HG02840 (cell line): ENCODE results near the gene OLFM1.
"Not testable (repeated sequence)": the region's sequence is repeated elsewhere in the genome, so short reads cannot be mapped to it uniquely, and the experiment has no call there.

ENCODE experiments used
- ATAC-seq: cut with Tn5 transposase; IDR thresholded peaks from one replicate; pipeline ENCODE4 v1.9.1; 2021; ENCODE audit warnings: mild to moderate bottlenecking, moderate library complexity, moderate number of reproducible peaks; ENCODE audit not compliant: unreplicated experiment, low FRiP score

The OLFM1 gene

DNA sequence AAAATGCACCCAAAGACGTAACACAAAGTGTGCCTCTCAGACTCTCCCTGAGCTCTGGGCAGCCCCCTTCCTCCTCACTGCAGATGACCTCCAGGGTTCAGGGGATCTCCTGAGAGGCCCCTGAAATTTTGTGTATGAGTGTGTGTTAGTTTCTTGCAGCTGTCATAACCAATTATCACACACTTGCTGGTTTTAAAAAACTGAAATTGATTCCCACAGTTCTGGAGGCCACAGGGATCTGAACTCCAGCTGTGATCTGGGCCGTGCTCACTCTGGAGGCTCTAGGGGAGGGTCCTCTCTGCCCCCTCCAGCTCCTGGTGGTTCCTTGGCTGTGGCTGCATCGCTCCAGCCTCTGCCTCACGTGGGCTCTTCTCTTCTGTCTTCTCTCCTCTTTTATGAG is 58.8 kb downstream of the OLFM1 start:
- no peak for ATAC-seq

DNA sequence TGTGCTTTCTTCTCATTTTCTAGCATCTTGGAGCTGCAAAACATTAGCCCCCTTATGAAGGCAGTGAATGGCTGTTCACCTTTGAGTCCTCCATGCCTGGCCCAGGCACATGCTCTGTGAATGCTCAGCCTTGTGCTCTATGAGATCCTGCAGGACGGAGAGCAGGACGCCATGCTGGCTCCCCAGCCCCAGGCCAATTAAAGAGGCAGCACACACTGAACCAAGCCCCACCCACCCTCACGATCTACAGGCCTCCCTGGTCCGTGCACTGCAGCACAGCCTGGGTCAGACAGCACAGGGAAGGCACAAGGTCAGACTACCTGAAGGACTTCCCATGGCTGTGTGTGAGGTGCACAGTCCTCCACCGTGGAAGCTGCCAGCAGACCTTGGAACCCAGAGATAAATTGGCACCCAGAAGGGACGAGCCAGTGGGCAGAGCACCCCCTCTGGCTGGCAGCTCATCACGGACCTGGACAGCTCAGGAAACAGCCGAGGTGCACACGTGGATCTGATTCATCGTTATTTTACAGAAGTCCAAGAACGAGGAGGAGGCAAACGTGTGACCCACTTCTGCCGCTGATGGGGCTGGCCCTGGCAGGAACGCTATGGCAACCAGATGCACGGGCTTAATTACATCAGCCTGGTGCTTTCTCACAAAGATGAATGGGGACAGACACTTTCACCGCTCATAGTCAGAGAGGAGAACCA is 59.5 kb downstream of the OLFM1 start:
- ATAC-seq = no peak

DNA sequence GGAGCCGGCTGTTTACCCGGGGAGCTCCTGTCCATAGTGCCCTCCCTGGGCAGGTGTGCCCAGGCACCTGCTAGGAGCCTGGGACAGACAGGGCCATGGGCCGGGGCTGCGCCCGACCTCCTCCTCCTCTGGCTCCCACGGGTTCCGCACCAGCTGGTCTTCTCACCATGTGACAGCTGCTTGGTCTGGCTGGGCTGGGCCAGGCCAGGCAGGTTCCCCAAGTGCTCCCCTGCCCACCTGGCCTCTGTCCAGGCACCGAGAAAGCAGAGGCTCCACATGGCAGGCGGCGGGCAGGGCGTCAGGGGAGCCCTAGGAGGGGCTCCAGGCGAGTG is 60.0 kb downstream of the OLFM1 start:
- ATAC-seq = no peak

DNA sequence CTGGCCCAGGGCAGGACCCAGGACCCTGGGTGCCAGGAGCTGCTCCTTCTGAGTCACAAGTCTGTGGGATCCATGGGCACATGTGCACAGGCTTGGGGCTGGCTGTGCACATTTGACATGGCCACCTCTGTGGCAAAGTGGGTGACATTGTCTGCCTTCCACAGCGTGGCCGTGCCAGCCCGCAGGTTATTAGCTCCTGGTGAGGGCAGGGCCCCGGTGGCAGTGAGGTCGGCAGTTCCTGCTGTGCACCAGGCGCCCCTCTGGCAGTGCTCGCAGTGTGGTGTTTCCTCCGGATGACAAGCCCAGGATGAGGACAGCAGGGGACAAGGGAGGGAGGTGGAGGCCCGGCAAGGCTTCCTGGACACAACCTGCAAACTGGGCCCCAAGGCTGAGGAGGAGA is 60.5 kb downstream of the OLFM1 start:
- no peak for ATAC-seq

DNA sequence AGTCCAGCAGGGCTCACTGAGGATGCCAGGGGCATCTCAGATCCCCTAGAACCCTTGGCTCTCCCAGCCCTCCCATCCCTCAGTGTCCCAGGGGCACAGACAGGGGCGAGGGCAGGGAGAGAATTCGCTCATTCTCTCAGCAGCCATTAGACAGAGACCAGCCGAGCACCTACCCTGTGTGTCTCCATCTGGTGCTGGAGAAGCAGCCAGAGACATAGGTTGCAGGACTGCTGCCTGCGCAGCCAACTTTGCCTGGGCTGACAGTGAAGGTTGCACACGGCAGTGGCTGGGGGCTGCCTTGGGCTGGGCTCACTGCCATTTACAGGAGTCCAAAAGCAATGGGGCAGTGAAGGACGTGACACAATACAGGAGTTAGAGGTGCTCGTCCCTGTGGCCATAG is 60.9 kb downstream of the OLFM1 start:
- no peak for ATAC-seq

DNA sequence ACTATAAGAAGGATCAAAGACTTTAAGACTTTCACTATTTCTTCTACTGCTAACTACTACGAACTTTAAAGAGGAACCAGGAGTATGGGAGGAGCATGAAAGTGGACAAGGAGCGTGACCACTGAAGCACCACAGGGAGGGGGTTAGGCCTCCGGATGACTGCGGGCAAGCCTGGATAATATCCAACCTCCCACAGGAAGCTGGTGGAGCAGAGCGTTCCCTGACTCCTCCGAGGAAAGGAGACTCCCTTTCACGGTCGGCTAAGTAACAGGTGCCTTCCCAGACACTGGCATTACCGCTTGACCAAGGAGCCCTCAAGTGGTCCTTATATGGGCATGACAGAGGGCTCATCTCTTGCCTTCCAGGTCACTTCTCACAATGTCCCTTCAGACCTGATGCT is 62.4 kb downstream of the OLFM1 start:
- not testable (repeated sequence) for ATAC-seq

DNA sequence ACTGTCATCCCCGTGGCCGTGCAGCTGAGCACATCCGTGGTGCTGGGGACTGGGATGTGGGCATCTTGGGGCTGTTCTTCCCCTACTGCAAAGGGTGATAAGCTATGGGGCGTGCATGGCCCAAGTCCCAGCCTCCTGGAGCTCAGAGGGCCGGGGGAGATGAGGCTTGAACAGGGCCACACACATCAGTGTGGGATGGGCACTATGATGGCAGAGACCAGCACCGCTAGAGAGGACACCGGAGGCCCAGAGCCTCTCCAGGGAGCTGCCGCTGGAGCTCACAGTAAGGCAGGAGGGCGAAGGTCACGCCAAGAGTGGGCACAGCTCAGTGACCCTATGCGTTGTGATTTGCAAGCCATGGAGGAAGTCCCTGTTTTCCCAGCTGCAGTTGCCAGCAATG is 63.5 kb downstream of the OLFM1 start:
- ATAC-seq = no peak

DNA sequence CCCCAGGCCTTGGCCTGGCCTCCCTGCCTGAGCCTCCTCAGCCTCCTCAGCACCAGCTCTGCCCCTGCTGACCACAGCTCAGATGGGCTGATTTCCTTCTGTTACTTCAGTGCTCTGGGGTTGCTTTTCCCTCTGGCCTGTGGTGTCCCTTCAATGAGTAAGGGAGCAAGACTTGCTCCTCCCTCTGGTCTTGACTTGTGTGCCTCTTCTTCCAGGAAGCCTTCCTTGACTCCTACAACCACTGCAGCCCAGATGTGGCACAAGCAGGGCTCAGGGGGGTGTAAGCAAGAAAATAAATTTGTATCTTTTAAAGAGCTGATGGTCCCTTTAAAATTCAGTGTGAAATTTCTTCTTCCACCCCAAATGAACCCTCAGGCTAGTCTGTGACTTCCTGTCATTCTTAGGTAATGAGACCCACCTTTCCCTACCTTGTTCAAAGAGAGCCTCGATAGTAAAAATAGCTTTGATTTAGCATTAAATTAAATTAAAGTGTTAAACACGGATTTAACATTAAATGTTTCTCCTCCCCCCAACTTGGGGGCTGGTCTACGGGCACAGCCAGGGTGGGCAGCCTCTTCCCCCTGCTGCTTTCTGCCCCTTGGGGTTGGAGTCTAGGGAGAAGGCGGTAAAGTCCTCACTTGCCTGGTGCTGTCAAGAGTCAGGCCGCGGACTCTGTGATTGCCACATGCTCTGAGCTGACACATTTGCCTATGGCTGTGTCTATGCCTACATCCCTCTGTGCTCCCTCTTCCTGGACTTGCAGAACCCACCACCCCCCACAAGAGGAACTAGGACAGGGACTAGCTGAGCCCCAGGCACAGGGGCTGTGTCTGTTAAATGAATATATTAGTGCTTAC is 64.5 kb downstream of the OLFM1 start:
- no peak for ATAC-seq

DNA sequence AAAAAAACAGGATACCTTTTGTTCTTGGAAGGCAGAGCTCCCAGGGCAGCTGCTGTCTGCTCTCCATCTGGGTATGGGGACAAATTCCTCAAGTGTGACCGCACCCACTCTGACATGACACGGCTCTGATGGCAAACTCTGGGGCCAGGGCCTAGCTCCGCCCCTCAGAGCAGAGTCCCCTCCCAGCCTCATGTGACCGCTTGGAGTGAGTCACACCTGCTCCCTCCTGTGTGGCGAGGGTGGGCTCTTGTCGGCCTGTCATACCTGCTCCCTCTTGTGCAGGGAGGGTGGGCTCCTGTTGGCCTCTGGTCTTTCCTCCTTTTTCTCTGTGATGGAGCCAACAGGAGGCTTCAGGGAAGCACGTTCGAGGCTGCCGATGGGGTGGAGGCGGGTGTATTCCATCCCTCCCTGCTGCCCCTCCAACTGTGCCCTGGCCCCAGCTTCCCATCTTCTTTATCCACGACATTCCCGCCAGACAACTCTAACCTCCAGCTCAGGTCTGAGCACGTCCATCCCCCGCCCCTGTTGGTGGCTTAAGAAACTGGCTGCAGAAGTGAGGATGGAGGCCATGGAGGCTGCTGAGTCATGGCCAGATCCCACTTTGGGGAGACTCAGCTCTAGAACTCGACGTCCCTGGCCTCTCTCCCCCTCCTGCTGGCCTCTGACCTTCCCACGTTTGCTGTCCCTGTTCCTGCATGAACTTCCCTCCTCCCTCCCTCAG is 65.3 kb downstream of the OLFM1 start:
- ATAC-seq = no peak

DNA sequence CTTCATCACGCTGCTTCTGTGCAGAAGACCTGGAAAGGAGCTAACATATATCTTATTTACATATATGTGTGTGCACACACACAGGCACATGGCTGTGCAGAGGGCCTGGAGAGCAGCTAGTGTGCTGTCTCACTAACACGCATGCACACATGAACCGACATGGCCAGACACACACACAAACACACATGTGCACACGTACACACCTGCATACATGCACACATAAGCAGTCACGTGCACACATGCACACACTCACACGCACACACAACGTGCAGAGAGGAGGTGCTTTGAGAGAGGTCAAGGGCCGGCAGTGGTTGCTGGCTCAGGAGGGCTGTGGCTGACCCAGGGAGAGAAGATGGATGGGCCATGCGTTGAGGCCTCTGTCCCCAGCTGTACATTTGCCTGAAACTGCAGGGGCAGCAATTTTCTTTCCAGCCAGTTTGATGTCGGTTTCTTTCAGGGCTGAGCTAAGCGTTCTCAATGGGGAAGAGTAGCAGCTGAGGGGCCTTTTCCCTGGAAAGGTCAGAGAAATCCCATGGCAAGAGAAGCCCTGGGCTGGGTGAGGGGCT is 66.7 kb downstream of the OLFM1 start:
- ATAC-seq = no peak

DNA sequence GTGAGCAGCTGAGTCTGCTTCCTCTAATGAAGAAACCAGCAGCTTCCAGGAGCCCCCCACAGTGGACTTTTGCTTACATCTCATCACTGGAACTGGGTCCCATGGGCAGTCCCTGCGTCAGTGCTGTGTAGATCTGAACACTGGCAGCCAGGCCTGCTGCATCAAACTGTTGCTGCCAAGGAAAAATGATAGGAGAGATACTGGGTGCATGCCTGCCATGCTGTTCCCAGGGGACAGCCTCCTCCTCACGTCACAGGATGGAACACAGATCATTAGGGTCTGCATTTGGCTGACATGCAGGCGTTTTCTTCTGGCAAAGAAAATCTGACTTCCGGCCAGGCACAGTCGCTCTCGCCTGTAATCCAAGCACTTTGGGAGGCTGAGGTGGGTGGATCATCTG is 67.9 kb downstream of the OLFM1 start:
- ATAC-seq = no peak

DNA sequence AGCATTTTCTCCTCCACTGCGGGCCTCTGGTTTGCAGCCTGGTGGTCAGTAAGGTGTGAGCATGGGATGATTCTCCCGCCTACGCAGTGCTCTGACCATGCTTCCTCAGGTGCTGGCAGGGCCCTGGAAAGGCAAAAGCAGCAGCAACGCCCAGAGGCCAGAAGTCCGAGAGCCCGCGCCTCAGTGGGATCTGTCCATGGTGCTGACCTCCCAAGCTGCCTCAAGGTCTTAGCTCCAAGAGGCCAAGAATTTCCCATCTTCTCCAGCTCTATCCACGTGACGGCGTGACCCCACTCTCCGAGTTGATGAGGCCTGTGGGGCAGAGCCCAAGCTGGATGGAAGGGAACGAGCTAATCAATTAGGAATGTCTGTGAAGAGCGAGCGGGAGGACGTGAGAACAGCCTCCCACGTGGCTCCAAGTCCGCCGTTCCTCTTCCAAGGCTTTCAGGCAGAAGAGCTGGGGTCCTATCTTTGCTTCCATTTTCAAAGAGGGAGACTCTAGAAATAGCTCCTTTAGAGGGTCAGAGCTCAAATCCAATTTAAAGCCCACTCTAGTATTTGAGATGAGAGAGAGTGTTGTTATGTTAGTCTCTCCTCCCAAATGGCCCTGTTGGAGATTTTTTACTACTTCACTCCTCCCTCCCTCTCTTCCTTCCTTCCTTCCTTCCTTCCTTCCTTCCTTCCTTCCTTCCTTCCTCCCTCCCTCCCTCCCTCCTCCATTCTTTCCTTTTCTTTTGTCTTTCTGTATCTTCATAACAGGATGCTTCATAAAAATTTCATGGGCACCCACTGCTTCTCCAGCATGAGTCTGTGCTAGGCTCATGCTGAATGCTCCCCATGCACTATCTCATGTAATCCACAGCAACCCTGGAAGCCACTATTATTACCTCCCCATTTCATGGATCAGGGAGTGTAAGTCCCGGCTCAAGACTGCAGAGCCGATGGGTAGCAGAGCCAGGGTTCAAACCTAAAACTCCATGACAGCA is 69.3 kb downstream of the OLFM1 start:
- no peak for ATAC-seq

DNA sequence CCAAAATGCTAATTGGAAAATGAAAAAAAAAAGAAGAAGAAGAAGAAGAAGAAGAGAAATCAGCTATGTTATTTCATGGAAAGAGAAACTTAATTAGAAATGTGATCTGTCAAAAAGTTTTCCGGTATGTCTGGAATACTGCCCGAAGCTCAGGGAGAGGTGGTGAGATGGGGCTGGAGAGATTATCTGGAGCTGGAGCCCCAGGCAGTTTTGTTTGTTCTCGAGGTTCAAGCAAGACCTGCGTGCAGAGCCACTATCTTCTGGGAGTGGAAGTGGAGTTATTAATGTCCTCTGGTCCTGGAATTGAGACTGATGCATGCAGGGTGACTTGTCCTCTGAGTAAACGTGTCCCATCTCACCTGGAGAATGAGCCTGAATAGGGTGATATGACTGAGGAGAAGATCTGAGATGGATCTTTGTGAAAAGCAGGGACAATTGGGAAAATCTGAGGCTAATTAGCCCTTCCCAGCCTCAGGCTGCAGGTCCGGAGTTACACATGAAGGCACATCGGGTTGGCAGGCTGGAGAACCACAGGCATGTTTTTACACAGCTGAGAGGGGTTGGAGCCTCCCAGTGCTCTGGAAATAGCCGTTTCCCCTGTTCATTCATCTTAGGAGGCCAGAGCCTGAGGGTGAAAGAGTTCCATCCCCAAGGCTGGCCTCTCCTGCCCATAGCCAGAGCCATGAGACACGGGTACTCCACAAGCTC is 70.5 kb downstream of the OLFM1 start:
- ATAC-seq = no peak

DNA sequence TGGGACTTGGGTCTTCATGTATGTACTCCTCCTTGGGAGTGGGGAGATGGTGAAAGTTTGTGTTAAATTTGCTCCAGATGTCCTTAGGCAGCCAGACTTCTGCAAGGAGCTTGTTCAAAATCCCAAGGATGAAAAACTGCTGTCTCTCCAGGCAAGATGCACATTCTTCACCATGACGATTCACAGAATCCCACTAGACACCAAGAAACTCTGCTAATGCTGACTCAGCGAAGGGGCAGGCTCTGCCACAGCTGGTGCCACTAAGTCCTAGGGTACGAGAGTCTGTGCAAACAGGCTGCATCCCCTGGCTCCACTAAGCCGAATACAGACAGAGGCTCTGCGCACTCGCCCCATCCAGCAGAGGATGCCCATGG is 71.1 kb downstream of the OLFM1 start:
- no peak for ATAC-seq

DNA sequence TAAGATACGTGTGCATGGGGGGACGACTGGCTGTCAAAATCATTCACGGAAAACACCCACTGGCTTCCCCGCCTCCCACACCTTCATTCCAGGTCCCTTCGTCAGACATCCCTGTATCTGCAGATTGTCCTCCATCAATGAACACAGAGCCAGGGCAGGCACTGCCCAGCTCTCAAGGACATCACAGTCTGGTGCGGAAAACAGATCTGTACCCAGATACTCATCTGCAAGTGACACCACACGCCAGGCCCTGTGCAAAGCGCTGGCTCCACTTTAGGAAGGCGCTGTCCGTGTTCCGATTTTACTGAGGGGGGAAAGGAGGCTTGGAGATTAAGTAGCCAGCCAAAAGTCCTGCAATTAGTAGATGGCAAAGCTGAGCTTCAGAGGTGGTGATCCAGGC is 72.3 kb downstream of the OLFM1 start:
- no peak for ATAC-seq

DNA sequence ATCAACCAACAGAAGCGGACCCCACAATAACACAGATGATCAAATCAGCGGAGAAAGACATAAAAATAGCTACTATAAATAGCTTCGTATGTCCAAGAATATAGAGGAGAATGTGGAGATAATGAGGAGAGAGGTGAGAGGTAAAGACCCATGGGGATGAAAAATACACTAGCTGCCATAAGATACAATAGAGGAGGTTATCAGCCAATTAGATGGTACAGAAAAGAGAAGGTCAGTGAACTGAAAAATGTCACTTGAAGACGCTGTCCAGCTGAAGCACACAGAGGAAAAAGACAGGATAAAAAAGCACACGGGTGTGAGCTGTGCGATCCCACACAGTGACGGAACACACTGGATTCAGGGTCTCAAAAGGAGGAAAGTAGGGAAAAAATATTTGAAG is 73.4 kb downstream of the OLFM1 start:
- no peak for ATAC-seq

DNA sequence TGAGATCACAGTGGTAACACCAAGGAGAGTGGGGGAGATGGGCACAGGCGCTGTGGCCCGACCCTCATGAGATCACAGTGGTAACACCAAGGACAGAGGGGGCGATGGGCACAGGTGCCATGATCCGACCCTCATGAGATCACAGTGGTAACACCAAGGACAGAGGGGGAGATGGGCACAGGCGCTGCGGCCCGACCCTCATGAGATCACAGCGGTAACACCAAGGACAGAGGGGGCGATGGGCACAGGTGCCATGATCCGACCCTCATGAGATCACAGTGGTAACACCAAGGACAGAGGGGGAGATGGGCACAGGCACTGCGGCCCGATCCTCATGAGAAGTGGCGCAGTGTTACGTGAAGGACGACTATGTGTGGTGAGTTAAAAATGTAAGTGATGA is 75.1 kb downstream of the OLFM1 start:
- not testable (repeated sequence) for ATAC-seq

DNA sequence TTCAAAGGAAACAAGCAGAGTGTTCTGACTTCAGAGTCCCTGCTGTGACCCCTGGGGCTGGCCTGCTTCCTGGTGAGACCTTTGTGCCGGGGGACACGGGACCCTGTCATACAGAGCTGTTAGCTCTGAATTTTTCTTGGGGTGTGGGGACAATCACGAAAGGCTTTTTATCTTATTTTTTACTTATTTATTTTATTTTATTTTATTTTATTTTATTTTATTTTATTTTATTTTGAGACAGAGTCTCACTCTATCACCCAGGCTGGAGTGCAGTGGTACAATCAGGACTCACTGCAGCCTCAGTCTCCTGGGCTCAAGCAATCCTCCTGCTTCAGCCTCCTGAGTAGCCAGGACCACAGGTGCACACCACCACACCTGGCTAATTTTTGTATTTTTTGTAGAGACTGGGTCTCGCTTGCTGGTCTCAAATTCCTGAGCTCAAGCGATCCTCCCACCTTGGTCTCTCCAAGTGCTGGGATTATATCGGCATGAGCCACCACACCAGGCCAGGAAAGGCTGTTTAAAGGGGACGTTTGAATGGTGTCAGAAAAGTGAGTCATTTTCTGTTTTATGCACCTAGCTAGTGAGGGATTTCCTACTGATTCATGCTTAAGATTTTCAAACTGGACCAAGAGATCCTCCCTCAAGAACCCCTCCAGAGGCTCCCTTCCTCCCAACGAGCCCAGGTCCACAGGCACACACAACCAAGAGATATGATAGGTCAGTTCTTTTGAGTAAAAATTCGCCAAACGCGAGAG is 75.7 kb downstream of the OLFM1 start:
- no peak for ATAC-seq

DNA sequence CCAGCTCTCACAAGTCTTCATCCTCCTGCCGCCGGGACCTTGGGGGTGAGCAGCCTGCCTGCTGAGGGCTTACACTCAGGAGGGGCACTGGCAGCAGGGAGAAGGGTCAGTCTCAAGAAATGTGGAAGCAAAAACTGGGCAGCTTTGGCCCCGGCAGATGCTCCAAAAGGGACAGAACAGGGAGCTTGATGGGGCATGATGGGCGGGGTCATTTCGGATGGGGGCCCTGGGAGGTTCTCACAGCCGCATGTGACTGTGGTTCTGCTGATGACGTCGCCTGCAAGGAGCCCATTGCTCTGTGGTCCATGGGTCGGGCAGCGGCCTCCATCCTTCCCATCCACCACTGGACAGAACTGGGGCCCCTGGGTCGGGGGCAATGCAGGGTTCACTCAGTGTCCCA is 76.6 kb downstream of the OLFM1 start:
- ATAC-seq = no peak
